Stimulated activated CD8-positive, alpha-beta memory T cell treated with anti-CD3 and anti-CD28 coated beads, Interleukin-12 subunit alpha, Interleukin-12 subunit beta, amount 100 ng/mL, for 24 hours (primary cell): ENCODE data around the gene ZNF3.

Source experiments
- DNase-seq: peaks from one replicate; pipeline ENCODE4 v3.0.0-alpha.2; 2020; ENCODE audit errors: extremely low read depth

ZNF3 gene

DNA sequence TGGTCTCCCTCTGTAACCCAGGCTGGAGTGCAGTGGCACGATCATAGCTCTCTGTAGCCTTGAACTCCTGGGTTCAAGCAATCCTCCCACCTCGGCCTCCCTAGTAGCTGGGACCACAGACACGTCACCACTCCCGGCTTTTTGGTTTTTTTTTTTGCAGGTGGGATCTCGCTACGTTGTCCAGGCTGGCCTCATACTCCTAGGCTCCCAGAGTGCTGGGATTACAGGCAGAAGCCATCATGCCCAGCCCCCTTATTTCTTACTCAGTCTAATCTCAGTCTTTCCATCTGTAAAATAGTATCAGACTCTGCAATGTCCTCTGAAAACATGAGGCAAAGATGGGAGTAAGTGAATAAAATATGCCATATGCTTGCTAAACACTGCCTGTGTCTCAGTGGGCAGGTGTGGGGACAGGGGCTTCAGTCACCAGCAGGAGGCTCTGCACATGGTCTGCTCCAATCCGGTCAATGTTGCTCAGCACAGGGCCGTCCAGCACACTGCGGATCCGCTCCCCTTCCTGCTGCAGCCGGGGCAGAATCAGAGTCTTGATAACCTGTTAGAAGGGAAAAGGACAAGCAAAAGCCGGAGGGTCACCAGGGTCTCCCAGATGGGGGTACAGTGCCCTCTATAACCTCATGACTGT is 28.1 kb upstream of the ZNF3 start:
- DNase-seq, result no peak

DNA sequence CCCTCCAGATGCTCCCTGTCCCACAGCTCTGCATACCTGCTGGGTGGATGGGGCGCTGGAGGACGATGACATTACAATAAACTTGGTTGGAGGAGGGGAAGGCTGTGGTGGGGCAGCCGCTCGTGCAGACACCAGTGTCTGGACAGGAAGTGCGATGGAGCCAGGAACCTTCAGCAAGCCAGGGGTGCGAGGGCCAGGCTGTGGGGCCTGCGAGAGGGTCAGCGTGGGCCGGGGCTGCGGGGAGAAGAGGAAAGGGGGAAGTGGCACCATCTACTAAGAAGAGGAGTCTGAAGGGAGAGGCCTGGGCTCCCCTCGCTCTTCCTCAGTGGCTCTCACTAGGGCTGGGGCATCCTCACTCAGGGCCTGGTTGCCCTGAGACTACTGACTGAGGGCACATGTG is 26.4 kb upstream of the ZNF3 start:
- no peak for DNase-seq

DNA sequence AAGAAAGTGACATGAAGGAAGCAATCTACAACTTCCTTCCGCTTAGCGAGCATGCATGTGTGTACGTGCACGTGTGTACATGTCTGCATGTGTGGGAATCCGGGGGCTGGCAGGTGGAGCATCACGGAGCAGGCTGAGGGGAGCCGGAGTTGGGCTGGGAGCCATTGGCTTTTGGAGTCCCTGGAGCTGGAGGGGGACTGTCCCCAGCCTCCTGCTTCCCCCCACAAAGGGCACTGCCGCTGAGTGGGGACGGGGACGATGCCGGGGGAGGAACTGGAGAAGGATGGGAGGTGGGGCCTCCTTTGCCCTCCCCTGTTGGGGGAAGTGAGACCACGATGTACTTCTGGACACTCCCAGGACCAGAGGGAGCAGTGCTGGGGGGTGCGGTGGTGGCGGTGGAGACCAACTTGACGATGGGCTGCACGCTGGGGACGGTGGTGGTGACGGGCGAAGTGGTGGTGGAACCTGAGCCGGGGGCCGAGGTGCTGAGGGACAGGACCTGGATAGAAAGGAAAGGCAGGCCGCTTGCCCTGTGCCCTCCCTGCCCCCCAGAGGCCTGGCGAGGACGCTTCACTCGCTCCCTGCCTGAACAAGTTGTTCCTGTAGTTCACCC is 25.7 kb upstream of the ZNF3 start:
- no peak for DNase-seq

DNA sequence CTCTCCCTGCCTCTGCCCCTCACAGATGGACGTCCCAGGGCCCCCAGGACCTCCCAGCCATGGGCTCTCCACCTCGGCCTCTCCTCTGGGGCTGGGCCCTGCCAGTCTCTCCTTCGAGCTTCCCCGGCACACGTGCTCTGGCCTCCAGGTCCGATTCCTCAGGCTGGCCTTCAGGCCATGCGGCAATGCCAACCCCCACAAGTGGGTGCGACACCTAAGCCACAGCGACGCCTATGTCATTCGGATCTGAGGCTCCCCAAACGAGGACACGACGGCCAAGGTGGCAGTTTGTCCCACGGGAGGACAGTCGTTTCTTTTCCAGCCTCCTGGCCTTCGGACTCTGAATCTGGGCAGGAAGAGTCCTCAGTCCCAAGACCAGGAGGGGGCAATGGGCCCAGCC is 25.1 kb upstream of the ZNF3 start:
- DNase-seq, result no peak

DNA sequence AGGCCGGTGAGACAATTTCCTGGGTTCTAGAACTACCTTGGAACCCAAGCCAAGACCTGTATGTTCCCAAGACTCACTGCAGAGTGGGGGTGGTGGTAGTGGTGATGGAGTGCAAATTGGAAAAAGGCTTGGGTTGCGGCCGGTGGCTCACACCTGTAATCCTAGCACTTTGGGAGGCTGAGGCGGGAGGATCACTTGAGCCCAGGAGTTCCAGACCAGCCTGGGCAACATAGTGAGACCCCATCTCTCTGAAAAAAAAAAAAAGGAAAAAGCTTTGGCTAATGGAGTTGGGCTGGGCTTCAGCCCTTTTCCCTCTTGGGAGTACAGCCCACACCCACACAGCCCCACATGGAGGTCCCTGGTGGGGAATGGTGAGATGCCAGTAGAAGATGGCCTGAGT is 24.0 kb upstream of the ZNF3 start:
- no peak for DNase-seq

DNA sequence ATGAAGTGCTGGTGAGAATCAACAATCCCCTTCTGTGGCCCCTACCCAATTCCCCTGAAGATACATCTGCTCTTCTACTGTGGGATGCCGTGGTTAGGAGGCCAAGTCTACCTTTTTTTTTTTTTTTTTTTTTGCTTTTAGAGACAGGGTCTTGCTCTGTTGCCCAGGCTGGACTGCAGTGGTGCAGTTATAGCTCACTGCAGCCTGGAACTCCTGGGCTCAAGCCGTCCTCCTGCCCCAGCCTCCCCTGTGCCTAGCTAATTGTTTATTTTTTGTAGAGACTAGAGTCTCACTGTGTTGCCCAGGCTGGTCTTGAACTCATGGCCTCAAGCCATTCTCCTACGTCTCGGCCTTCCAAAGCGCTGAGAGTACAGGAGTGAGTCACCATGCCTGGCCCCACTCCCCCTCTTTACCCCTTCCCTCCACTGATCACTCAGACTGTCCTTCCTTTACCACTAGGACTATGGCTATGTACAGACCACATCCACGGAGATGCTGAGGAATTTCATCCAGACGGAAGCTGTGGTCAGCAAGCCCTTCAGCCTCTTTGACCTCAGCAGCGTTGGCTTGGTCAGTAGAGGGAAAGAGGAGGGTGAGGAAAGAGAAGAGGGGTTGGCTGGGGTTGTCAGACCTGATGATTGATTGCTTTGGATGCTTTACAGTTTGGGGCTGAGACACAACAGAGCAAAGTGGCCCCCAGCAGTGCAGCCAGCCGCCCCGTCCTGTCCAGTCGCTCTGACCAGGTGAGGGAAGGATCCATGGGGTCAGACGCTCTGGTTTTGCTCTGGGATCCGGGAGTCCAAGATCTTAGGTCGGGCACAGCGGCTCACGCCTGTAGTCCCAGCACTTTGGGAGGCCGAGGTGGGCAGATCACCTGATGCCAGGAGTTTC is 21.7 kb upstream of the ZNF3 start:
- no peak for DNase-seq

DNA sequence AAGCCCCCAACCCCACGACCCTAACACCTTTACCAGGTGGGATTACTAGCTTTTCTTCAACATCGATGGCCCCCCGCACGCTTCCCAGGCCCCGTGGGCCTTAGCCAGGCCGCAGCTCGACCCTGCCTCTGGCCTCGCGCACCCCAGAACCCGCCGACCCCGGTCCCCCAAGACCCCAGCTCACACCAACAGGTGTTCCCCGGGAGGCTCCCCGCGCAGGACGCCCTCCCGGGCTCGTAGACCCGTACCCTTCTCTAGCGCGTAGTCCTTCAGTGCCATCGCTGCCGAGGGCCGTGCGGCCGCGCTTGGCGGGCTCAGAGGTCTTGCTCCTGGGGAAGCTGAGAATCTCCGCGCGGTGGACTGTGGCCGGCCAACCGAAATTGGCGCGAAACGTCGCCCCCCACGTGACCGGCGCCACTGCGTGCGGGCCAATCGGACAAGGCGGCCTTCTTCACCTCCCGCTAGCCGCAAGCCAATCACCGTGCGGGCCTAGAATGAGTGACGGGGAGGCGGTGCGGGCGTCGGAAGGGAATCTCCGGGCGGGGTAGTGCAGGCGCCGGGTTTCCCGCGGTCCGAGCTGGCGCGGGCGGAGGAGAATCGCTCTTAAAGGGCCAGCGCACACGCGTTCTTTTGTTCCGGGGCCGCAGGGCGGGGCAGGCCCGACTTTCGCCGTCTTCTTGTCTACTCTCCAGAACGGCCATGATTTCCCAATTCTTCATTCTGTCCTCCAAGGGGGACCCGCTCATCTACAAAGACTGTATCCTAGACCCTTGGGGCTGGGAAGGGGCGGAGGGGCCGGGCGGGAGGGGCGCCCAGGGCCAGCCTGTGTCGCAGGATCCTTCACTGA is 19.7 kb upstream of the ZNF3 start, which contains the start of the genes AP4M1 and MCM7:
TSS of gene AP4M1 (plus strand) at position 628 of the 847 bp plus-strand sequence. CDS start at position 700, 72 bp downstream.
TSS of gene MCM7 (minus strand) at position 382 of the 847 bp plus-strand sequence. CDS start at position 279, 103 bp downstream.
- DNase-seq, result peak; percentile 94

DNA sequence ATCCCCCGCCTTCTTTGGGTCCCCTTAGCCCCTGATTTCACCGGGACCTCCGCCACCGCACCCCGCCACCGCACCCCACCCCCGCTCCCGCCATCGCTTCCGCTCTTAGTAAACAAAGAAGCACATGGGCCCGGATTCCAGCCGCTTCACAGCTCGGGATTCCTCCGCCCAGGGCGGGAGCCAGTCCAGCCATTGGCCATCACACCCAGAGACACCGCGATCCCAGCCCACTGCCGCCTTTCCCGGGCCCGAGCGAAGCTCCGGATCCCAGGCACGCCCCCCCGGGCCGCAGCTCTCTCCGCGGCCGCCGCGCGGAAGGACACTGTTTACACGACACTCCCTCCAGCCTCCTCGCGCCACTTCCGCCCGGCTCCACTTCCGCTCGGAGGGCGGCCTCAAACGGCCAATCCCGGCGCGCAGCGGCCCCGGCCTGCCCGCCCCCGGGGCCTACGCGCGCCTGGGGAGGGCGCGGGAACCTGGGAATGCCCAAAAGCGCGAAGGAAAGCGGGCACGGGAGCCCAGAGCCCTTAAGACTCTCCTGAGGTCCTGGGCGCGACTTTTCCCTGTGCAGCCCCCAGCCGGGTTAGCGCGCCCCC is 19.0 kb upstream of the ZNF3 start:
- DNase-seq, result peak; percentile 65

DNA sequence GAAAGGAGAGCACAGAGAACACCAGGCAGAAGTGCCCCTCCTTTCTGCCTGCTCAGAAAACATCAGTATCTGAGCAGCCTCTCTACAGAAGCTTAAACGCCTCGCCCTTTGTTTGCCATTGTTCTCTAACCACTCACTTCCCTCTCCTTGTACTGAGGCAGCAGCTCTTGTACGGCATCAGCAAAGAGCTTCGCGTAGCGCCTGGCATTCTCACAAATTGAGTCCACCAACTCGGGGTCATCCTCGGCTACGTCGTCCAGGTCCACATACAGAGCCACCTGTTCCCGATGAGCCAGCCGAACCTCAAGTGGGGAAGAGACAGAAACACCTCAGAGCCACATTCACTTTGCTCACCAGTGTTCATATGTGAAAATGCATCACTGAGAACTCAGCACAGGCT is 17.9 kb upstream of the ZNF3 start:
- DNase-seq, result no peak

DNA sequence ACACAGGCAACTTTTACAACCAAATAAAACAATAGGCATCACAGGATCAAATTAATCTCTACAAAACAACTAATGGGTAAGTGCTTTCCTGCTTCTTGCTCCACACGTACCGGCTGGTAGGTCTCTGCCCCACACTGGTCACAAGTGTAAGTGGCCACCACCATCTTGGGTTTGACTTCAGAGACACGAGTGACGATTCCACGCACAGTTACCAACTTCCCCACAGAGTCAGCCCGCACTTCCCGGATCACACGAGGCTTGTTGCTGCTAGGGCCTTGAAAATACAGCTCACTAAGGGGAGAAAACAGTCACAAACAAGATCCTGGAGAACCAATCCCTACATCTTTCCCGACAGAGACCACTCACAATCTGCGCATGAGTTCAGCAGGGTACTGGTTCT is 17.4 kb upstream of the ZNF3 start:
- no peak for DNase-seq

DNA sequence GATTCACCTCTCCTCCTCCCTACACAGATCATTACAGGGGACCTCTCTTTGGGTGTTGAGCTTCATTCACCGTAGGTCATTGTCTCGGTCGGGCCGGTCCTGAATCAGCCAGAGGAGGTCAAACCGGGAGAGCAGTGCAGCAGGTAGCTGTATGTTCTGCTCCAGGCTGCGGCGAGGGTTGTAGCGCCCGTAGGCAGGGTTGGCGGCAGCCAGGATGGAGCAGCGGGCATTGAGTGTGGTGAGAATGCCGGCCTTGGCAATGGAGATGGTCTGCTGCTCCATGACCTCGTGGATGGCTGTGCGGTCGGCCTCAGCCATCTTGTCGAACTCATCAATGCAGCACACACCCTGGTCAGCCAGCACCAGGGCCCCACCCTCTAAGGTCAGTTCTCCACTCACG is 14.2 kb upstream of the ZNF3 start:
- no peak for DNase-seq

DNA sequence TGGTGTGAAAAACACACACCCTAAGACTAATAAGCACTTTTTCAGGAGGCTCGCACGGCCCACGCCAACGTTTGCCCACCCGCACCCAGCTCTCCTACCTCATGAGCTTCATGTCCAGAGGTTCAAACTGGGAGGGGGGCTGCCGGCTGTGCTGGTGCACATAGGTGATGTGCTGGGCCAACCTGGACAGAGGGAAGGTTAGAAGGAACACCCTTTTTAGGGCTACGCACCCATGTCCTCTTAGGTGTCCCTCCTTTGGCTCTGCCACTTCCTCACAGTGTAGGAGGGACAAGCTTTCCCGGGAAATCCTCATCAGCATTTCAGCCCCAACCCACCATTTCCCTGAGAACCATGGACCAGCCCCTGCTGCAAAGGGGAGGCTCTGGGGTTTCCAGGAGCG is 13.8 kb upstream of the ZNF3 start:
- no peak for DNase-seq

DNA sequence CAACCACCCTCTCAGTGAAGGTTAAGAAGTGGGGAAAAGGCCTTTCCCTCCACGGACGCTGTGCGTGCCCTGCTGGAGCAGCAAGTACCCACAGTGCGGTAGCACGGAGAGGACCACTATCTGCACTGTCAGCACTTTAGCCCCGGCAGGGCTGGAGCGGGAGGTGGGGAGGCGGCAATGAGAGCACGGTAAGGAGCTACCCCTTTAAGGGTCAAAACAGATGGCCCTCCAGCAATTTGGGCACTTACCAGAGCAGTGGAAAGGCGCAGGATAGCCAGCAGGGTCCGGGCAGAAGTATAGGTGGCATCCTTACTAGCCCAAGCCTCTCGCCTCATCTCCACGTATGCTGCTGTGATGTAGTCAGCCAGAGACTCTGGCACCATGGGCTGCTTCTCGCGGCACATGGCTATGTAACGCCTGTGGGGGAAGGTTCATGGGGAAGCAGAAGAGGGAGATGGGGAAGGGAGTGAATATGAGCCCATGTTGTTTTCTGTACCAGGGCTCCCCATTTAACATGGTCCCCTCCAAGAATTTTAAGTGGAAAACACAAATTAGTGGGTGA is 12.5 kb upstream of the ZNF3 start:
- no peak for DNase-seq

DNA sequence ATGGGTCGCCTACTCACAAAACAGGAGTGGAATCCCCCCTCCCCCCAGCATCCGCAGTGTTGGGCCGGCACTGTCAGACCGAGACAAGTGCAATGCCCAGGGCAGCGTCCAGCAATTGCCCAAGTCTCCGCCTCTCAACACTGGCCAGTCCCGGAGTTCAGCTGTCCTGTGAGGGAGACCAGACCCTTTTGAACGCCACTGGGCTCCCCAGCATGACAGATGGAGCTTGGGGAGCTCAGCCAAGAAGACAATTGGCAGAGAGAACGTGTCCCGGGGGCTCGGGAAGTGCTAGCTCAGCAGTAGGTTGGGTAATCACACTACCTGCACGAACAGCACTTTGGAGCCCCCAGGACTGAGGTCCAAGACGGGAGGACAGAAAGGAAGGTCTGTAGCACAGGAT is 12.0 kb upstream of the ZNF3 start:
- DNase-seq, result no peak

DNA sequence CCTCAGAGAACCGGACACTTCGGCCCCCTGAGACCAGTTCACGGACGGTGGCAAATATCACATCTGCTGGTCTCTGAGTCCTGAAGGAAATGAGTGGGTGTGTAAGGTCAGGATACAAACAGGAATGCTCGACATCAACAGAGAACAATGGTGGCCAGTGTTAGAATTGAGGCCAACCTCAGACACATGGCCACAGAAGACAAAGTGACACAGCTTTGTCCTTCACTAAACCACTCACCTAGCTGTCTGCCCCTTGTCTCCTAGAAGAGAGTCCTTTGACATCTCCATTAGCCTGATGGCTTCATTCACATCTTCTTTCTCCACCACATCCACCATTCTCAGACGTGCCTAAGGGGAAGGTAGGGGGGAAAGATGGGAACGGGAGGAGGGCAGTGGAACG is 11.5 kb upstream of the ZNF3 start:
- DNase-seq, result no peak

DNA sequence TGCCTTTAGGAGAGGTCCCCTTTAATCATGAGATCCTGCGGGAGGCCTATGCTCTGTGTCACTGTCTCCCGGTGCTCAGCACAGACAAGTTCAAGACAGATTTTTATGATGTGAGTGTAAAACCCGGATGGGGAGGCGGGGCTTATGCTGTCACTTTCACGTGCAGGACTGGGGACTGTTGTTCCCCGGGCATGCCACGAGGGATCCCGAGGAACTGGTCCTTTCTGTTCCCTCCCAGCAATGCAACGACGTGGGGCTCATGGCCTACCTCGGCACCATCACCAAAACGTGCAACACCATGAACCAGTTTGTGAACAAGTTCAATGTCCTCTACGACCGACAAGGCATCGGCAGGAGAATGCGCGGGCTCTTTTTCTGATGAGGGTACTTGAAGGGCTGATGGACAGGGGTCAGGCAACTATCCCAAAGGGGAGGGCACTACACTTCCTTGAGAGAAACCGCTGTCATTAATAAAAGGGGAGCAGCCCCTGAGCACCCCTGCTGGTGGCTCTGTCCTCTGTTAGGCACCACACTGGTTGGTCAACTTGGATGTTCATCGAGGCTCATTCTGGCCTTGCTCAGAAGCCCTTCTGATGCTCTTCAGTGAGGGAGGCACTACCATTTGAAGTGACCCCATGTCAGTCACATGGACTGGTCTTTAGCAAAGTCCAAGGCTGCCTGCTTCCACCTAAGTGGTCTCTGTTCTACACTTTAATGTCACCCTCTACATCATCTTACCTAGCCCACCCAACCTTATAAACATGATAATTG is 10.1 kb upstream of the ZNF3 start:
- no peak for DNase-seq

DNA sequence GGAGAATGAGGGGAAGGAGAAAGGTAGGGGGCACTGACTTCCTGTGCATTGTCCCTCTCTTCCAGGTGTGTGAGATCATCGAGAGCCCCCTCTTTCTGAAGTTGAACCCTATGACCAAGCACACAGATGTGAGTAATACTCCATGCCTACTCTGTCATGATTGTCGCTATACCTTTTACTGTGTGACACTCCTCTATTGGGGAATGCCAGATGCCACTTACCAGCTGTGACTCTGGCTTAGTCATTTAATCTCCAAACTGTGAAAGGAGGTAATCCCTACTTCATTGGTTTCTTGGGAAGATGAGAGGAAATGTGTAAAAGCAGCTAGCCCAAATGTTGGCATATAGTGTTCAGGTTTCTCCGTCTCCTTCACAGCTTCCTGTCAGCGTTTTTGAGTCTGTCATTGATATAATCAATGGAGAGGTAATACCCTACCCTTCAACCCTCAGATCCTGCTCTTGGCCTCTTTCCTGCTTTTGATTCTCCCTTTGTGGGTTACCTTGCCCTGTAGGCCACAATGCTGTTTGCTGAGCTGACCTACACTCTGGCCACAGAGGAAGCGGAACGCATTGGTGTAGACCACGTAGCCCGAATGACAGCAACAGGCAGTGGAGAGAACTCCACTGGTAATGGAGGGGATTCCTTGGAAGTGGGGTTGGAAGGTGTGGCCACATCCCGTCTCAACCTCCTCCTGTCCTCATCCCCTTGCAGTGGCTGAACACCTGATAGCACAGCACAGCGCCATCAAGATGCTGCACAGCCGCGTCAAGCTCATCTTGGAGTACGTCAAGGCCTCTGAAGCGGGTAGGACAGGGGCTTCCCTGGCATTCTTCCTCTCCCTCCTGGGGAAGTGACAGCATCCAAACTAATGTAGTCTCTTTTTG is 9.2 kb upstream of the ZNF3 start:
- no peak for DNase-seq

DNA sequence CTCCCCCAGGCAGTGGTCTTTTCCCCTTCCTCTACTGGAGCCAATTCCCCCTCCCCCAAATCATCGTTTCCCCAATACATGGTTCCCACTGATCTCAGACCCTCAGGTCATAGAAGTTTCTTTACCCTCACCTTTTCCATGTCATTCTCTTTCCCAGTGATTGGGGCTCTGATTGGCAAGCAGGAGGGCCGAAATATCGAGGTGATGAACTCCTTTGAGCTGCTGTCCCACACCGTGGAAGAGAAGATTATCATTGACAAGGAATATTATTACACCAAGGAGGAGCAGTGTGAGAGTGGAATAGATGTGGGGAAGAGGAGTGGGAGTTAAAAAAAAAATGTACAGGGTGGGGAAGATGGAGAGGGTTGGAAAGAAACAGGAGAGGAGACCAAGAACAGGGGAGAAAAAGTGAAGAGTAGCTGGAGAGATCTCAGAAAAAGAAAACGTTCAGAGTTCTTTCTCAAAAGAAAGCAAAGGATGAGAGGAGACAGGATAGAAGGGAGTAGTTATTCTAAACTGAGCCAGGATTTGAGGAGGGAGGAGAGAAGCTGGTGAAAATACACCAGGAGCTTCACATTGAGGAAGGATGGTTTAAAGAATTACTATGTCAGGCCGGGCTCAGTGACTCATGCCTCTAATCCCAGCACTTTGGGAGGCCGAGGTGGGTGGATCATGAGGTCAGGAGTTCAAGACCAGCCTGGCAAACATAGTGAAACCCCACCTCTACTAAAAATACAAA is 8.1 kb upstream of the ZNF3 start:
- DNase-seq, result no peak
